ENCODE results near the gene ORM2. TPM values are rescaled to one million over a fixed set of nuclear protein-coding genes. Genes with fewer than 3 reads are reported as not detected.

ORM2 gene
- total and polyA plus RNA-seq, 2 of the 4 experiments (the other 2 are of a cell fraction): not detected

DNA sequence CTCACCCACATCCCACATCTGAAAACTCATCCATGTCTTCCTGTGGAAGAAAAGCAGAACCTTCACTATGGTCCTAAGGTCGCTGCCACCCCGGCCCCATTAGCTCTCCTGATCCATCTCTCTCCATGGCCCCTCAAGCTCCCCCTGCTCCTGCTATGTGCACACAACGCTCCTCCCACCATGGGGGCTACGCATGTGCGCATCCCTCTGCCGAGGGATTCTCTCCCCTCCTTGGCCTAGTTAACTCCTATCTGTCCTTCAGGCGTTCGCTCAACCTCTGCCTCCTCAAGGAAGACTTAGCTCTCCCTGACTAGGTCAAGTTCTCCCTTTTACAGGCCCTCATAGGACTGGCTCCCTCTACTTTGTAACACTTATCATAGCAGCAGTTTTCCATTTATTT lies 48.3 kb downstream of the ORM2 start (continued):
- TF ChIP-seq, protein P1, sequence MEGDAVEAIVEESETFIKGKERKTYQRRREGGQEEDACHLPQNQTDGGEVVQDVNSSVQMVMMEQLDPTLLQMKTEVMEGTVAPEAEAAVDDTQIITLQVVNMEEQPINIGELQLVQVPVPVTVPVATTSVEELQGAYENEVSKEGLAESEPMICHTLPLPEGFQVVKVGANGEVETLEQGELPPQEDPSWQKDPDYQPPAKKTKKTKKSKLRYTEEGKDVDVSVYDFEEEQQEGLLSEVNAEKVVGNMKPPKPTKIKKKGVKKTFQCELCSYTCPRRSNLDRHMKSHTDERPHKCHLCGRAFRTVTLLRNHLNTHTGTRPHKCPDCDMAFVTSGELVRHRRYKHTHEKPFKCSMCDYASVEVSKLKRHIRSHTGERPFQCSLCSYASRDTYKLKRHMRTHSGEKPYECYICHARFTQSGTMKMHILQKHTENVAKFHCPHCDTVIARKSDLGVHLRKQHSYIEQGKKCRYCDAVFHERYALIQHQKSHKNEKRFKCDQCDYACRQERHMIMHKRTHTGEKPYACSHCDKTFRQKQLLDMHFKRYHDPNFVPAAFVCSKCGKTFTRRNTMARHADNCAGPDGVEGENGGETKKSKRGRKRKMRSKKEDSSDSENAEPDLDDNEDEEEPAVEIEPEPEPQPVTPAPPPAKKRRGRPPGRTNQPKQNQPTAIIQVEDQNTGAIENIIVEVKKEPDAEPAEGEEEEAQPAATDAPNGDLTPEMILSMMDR (conservative IDR thresholded peaks at IDR 0.05; ENCODE audit: low read depth, low read length): no peak
- TF ChIP-seq FOS (IDR thresholded peaks at IDR 0.05; ENCODE audit: low read depth, low read length): no peak

DNA sequence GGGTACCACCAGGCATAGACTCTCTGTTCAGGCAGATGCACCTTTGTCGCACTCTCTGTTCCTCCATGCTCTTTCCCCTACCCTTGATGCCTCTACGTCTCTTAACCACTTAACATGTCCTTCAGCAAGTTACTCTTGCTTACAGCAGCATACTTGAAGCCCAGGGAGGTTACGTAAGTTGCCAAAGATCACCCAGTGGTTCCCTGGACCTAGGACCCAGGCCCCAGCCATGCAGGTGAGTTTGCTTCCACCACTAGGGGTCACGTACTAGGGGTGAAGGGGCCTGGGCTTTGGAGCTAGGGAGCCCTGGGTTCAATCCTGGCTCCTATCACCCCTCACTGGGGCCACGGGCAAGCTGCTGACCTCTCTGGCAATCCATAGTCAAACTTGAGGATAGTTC lies 49.2 kb downstream of the ORM2 start:
- POLR2A ChIA-PET (ENCODE audit: unreplicated experiment): no interaction called here
- no TSS peak for BruUV-seq (replicated peaks)
- WGBS, 2 experiments (ENCODE audit: extremely low coverage in 2 of 2, insufficient read length in 1 of 2): 100% methylated on average over 1 of the region's 5 CpGs; no CpG with 5 or more reads in 1 of the 2 experiments
- Histone ChIP-seq H2AFZ (replicated peaks; ENCODE audit: low read length, poor library complexity) (no peak overlapping the region), H3K36me3 (ENCODE audit: control insufficient read depth, insufficient read depth, low read length) (peaks cover 33% of the 10 kb centered on the region), H2BK120ac (ENCODE audit: low read depth, low read length) (no peak overlapping the region), H3K9ac (ENCODE audit: low read depth, low read length) (no peak overlapping the region), H2AK5ac (ENCODE audit: low read depth, low read length) (no peak overlapping the region; the same call in 1 of the 2 replicates), H3K4ac (ENCODE audit: low read depth, low read length) (no peak overlapping the region), H2AK9ac (replicated peaks; ENCODE audit: low read depth, low read length, poor library complexity) (no peak overlapping the region), H4K20me1 (ENCODE audit: insufficient read depth, low read length) (peaks cover 13% of the 10 kb centered on the region; the same call in 1 of the 2 replicates), H4K8ac (ENCODE audit: low read depth in 2 of 2, low read length in 2 of 2) (no peak overlapping the region), H4K91ac (ENCODE audit: insufficient read depth, low read depth, low read length) (no peak overlapping the region), H3K56ac (ENCODE audit: extremely low read depth, insufficient read depth, low read length) (no peak overlapping the region), H3K9me3 (ENCODE audit: control insufficient read depth, insufficient read depth, low read length) (no peaks in the 10 kb centered on the region), H3K23ac (ENCODE audit: low read depth, low read length) (no peak overlapping the region), H3K9me1 (ENCODE audit: insufficient read depth, low read length) (peaks cover 9% of the 10 kb centered on the region), H3K4me1 (ENCODE audit: control insufficient read depth, insufficient read depth, low read length) (peaks cover 13% of the 10 kb centered on the region), H2BK20ac (ENCODE audit: low read depth, low read length) (no peak overlapping the region), H3K27ac (ENCODE audit: insufficient read depth, low read length) (no peak overlapping the region), H3K4me2 (ENCODE audit: low read depth, low read length) (no peak overlapping the region), H4K5ac (ENCODE audit: low read depth, low read length) (no peak overlapping the region), H3K4me3 (ENCODE audit: insufficient read depth, low read depth, low read length) (no peak overlapping the region), H2BK5ac (ENCODE audit: low read depth, low read length, poor library complexity, severe bottlenecking) (no peak overlapping the region), H3K18ac (ENCODE audit: low read depth, low read length) (no peak overlapping the region), H3K14ac (replicated peaks; ENCODE audit: low read depth, low read length) (no peak overlapping the region), H2BK15ac (ENCODE audit: low read depth, low read length) (no peak overlapping the region), H3K27me3 (ENCODE audit: control insufficient read depth, insufficient read depth, low read length) (no peaks in the 10 kb centered on the region), H3K79me1 (ENCODE audit: low read depth in 1 of 2, low read length in 2 of 2) (peaks cover 15 to 34% of the 10 kb centered on the region in 2 experiments)
- CTCF ChIA-PET: no interaction called here
- ATAC-seq (ENCODE audit: low read depth): no peak
- no peak for DNase-seq
- dilution Hi-C loops (cut with HindIII; ENCODE audit: low sequenced_read_pairs, unreplicated experiment) (no loop called here), intact Hi-C loops (cut with micrococcal nuclease) (no loop called here), in situ Hi-C loops (cut with MboI; ENCODE audit: low sequenced_read_pairs) (no loop called here)
- TF ChIP-seq MXI1 (IDR thresholded peaks at IDR 0.05; ENCODE audit: borderline replicate concordance, low read depth, low read length) (no peak), POLR2A (IDR thresholded peaks at IDR 0.05; ENCODE audit: low read depth, low read length) (no peak), BHLHE40 (IDR thresholded peaks at IDR 0.05; ENCODE audit: low read depth, low read length) (no peak), RAD21 (IDR thresholded peaks at IDR 0.05; ENCODE audit: low read length) (no peak), MAFK (IDR thresholded peaks at IDR 0.05; ENCODE audit: low read depth, low read length) (no peak), NFE2L2 (IDR thresholded peaks at IDR 0.05; ENCODE audit: low read depth, low read length) (no peak), MAZ (IDR thresholded peaks at IDR 0.05; ENCODE audit: borderline replicate concordance, low read depth, low read length) (no peak)
- TF ChIP-seq, protein P2, sequence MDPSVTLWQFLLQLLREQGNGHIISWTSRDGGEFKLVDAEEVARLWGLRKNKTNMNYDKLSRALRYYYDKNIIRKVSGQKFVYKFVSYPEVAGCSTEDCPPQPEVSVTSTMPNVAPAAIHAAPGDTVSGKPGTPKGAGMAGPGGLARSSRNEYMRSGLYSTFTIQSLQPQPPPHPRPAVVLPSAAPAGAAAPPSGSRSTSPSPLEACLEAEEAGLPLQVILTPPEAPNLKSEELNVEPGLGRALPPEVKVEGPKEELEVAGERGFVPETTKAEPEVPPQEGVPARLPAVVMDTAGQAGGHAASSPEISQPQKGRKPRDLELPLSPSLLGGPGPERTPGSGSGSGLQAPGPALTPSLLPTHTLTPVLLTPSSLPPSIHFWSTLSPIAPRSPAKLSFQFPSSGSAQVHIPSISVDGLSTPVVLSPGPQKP (IDR thresholded peaks at IDR 0.05; ENCODE audit: borderline replicate concordance, low read depth, low read length): no peak
- TF ChIP-seq, protein P1 (conservative IDR thresholded peaks at IDR 0.05; ENCODE audit: low read depth, low read length): no peak

All from IMR-90 (cell line).